Stomach (tissue), 9 donors: ENCODE results near the gene SLC6A18. TPM values are rescaled to one million over a fixed set of nuclear protein-coding genes. Genes with fewer than 3 reads are reported as not detected.

ENCODE experiments used
- DNase-seq, 2 donors: peaks; one replicate each; pipeline versions ENCODE4 v3.0.0 to v3.0.0-alpha.2; 2013 to 2019
- H3K27ac ChIP-seq, 5 donors: fragments of 200-600 bp in 4 of 5; sonication (generic) in 4 of 5; one replicate each; pipeline ENCODE4 v1.5.1; 2013 to 2019; ENCODE audit warnings: mild to moderate bottlenecking in 1 of 5, moderate library complexity in 1 of 5
- H3K27me3 ChIP-seq, 3 donors: fragments of 200-600 bp; sonication (generic); one replicate each; pipeline ENCODE4 v1.5.1; 2017 to 2019; ENCODE audit warnings: mixed run types in 1 of 3
- H3K36me3 ChIP-seq, 4 donors: fragments of 200-600 bp; sonication (generic); 1 replicate in 3 of 4; 2 replicates in 1 of 4; pipeline ENCODE4 v1.5.1; 2016 to 2019
- H3K4me1 ChIP-seq, 4 donors: fragments of 200-600 bp; sonication (generic); one replicate each; pipeline ENCODE4 v1.5.1; 2016 to 2019
- H3K4me3 ChIP-seq, 4 donors: fragments of 200-600 bp; sonication (generic) in 3 of 4; one replicate each; pipeline ENCODE4 v1.5.1; 2016 to 2019; ENCODE audit warnings: mild to moderate bottlenecking in 1 of 4
- H3K9me3 ChIP-seq, 4 donors: fragments of 200-600 bp; sonication (generic); one replicate each; pipeline ENCODE4 v1.5.1; 2016 to 2019
- EP300 ChIP-seq: sonication (generic); formaldehyde crosslinking; IDR thresholded peaks from one replicate; pipeline ENCODE4 v1.6.1; 2017; ENCODE audit warnings: antibody characterized with exemption
- POLR2A ChIP-seq, 4 donors: fragments of 450-650 bp; IDR thresholded peaks; one replicate each; pipeline ENCODE4 v1.6.1; 2016; ENCODE audit warnings: antibody characterized with exemption in 4 of 4, control low read depth in 2 of 4, mild to moderate bottlenecking in 1 of 4, moderate library complexity in 1 of 4
- POLR2AphosphoS5 ChIP-seq, 3 donors: sonication (generic); formaldehyde crosslinking; IDR thresholded peaks; one replicate each; pipeline ENCODE4 v1.6.1; 2016; ENCODE audit warnings: antibody characterized with exemption in 3 of 3
- WGBS, 5 donors: extraction: QIAGEN DNeasy Blood & Tissue Kit in 3 of 5; methylation state at CpG; one replicate each; pipeline versions ENCODE4 v1.1.5 to v1.1.7; 2013 to 2018; 5-methylcytosine and 5-hydroxymethylcytosine counted together
- intact Hi-C: fragments of 100-400 bp; cut with DNase I; formaldehyde crosslinking; loops from one replicate; pipeline ENCODE4 v1.15.1; 2023; ENCODE audit warnings: low total_unique reads
- polyA plus RNA-seq, 3 donors: library from polyadenylated mRNA; stranded (reverse); fragments of 200-250 nt; gene quantifications; one replicate each; pipeline ENCODE4 v1.2.3, GENCODE V29; 2013
- total RNA-seq, 5 donors: library from RNA; depleted of rRNA; stranded (reverse); fragments of >200 nt; gene quantifications; one replicate each; pipeline versions ENCODE4 v1.1.0 to v1.2.3, GENCODE V29; 2014 to 2016
- TF ChIP-seq, protein P1 (sequence below), 7 experiments: fragments of 450-650 bp in 4 of 7; fragments of 200-600 bp in 3 of 7; sonication (generic) in 3 of 7; IDR thresholded peaks; one replicate each; pipeline ENCODE4 v1.5.1; 2016 to 2019; ENCODE audit warnings: antibody characterized with exemption in 7 of 7, control low read depth in 2 of 7, mild to moderate bottlenecking in 1 of 7
- donor health status: healthy with polysubstance abuse.
- donor health status: Bipolar disorder and iron deficiency.
- donor health status: healthy.

SLC6A18 gene
- total and polyA plus RNA-seq, 8 donors = not detected

GRCh38 chr5:1268666-1269065, 43.5 kb downstream of the SLC6A18 start:
- peaks cover 0 to 2% (median 0%) of the 10 kb centered on the region in 4 donors for H3K9me3 ChIP-seq
- DNase-seq = no peak
- no peak overlapping the region for H3K4me3 ChIP-seq
- H3K4me1 ChIP-seq = no peaks in the 10 kb centered on the region
- WGBS, 5 donors = 85 to 90% (median 87%) methylated on average over 13 of the region's 13 CpGs
- no peak overlapping the region for H3K27ac ChIP-seq
- intact Hi-C loops = no loop called here
- peaks cover 0 to 4% (median 0%) of the 10 kb centered on the region in 3 donors for H3K27me3 ChIP-seq
- TF ChIP-seq POLR2A (IDR thresholded peaks at IDR 0.05) = no peak
- TF ChIP-seq EP300 = no peak
- TF ChIP-seq, protein P1, sequence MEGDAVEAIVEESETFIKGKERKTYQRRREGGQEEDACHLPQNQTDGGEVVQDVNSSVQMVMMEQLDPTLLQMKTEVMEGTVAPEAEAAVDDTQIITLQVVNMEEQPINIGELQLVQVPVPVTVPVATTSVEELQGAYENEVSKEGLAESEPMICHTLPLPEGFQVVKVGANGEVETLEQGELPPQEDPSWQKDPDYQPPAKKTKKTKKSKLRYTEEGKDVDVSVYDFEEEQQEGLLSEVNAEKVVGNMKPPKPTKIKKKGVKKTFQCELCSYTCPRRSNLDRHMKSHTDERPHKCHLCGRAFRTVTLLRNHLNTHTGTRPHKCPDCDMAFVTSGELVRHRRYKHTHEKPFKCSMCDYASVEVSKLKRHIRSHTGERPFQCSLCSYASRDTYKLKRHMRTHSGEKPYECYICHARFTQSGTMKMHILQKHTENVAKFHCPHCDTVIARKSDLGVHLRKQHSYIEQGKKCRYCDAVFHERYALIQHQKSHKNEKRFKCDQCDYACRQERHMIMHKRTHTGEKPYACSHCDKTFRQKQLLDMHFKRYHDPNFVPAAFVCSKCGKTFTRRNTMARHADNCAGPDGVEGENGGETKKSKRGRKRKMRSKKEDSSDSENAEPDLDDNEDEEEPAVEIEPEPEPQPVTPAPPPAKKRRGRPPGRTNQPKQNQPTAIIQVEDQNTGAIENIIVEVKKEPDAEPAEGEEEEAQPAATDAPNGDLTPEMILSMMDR (IDR thresholded peaks at IDR 0.05) = no peak
- no peak for TF ChIP-seq POLR2AphosphoS5 (IDR thresholded peaks at IDR 0.05)
- H3K36me3 ChIP-seq = no peaks in the 10 kb centered on the region

- TF ChIP-seq POLR2A (IDR thresholded peaks at IDR 0.05) (no peak), POLR2AphosphoS5 (IDR thresholded peaks at IDR 0.05) (no peak)
- DNase-seq = no peak
- no peaks in the 10 kb centered on the region for H3K9me3 ChIP-seq
- H3K4me3 ChIP-seq = no peak overlapping the region
- peaks cover 0 to 4% (median 0%) of the 10 kb centered on the region in 3 donors for H3K27me3 ChIP-seq
- H3K27ac ChIP-seq = no peak overlapping the region
- no peaks in the 10 kb centered on the region for H3K36me3 ChIP-seq
- intact Hi-C loops = no loop called here
- 94 to 96% (median 95%) methylated on average over 21 to 22 of the region's 22 CpGs for WGBS, 5 donors
- H3K4me1 ChIP-seq = no peaks in the 10 kb centered on the region
Measured at GRCh38 chr5:1270426-1270825, 45.2 kb downstream of the SLC6A18 start.

DNA sequence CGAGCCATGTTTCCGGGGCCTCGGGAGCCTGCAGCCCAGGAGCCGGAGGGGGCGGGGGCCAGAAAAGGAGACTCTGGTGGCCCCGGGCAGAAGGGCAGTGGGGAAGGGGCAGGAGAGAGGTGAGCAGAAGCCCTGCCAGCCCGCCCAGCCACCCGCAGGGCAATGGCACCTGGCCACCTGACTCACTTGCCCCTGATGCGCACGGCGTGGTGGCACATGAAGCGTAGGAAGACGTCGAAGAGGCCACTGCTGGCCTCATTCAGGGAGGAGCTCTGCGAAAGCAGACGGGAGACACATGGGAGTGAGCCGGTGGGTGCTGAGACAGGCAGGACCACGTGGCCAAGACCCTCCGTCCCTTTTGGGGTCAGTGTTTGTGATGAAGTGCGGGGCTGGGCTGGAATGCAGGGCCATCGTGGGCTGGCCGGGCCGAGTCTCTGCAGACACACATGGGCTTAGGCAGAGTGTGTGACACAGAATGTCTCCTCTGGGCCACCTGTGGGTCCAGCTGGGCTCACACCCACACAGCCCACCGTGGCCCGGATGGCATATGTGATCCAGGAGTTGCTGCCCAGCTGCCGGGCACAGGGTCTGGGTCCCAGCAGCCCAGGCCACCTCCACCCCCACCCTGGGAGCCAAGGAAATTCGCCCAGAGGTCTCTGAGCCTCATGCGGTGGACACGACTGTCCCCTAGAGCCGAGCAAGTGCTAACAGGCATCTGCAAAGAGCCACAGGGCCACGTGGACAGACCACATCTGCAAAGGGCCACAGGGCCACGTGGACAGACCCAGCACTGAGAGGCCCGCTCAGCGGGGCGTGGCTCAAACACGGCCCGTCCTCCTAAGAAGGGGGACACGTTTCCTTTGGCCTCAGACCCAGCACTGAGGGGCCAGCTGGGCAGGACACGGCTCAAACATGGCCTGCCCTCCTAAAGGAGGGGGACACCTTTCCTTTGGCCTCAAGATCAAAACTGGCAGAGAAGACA, 46.0 kb downstream of the SLC6A18 start:
- TF ChIP-seq POLR2AphosphoS5 (IDR thresholded peaks at IDR 0.05) = no peak
- TF ChIP-seq, protein P1 (IDR thresholded peaks at IDR 0.05) = no peak
- intact Hi-C loops = no loop called here
- no peak for DNase-seq
- no peak overlapping the region for H3K27ac ChIP-seq
- H3K36me3 ChIP-seq = no peaks in the 10 kb centered on the region
- H3K4me3 ChIP-seq = no peak overlapping the region
- 92 to 96% (median 94%) methylated on average over 32 to 39 of the region's 39 CpGs for WGBS, 5 donors
- H3K4me1 ChIP-seq = no peaks in the 10 kb centered on the region
- H3K9me3 ChIP-seq = no peaks in the 10 kb centered on the region
- no peaks in the 10 kb centered on the region for H3K27me3 ChIP-seq

DNA sequence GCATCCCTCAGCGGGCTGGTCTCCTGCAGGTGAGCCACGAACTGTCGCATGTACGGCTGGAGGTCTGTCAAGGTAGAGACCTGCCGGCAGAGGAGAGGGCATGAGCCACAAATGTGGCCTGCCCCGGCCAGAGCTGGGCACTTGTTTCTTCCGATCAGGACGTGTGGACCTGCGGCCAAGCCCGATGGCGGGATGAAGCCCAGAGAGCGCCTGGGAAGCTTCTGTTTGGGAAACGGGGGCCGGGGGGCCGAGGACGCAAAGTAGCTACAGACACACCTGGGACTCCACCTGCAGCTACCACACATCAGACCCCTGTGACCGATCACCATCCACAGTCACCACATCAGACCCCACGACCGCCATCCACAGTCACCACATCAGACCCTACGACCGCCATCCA, 47.0 kb downstream of the SLC6A18 start:
- Histone ChIP-seq H3K27me3 (no peaks in the 10 kb centered on the region), H3K9me3 (no peaks in the 10 kb centered on the region), H3K4me3 (no peak overlapping the region), H3K4me1 (no peaks in the 10 kb centered on the region), H3K27ac (no peak overlapping the region), H3K36me3 (no peaks in the 10 kb centered on the region)
- TF ChIP-seq POLR2AphosphoS5 (IDR thresholded peaks at IDR 0.05) = no peak
- TF ChIP-seq, protein P1 (IDR thresholded peaks at IDR 0.05) = no peak
- TF ChIP-seq EP300 = no peak
- no peak for TF ChIP-seq POLR2A (IDR thresholded peaks at IDR 0.05)
- DNase-seq = no peak
- 95 to 97% (median 96%) methylated on average over 19 to 21 of the region's 21 CpGs for WGBS, 5 donors
- intact Hi-C loops = no loop called here

GRCh38 chr5:1273745-1274144, 48.6 kb downstream of the SLC6A18 start:
- intact Hi-C loops = no loop called here
- Histone ChIP-seq H3K36me3 (no peaks in the 10 kb centered on the region), H3K27me3 (no peaks in the 10 kb centered on the region), H3K4me3 (no peak overlapping the region), H3K4me1 (no peaks in the 10 kb centered on the region), H3K9me3 (peaks cover 0 to 4% (median under 1%) of the 10 kb centered on the region in 4 donors), H3K27ac (no peak overlapping the region)
- WGBS, 5 donors = 94 to 97% (median 95%) methylated on average over 18 to 20 of the region's 20 CpGs
- no peak for DNase-seq
- TF ChIP-seq, protein P1 (IDR thresholded peaks at IDR 0.05) = no peak
- TF ChIP-seq POLR2A (IDR thresholded peaks at IDR 0.05) (no peak), POLR2AphosphoS5 (IDR thresholded peaks at IDR 0.05) (no peak), EP300 (no peak)
